NOMO-1 (cell line): ENCODE results near the gene S100A7.
"Not testable (repeated sequence)": the region's sequence is repeated elsewhere in the genome, so short reads cannot be mapped to it uniquely, and the experiment has no call there.

ENCODE experiments used
- DNase-seq, 2 experiments: peaks; one replicate each; lab custom pipeline; 2025; ENCODE audit not compliant: unreplicated experiment in 2 of 2; lab: John Stamatoyannopoulos, UW

The S100A7 gene

GRCh38 chr1:153478047-153478691, 17.7 kb upstream of the S100A7 start:
- DNase-seq: no peak

DNA sequence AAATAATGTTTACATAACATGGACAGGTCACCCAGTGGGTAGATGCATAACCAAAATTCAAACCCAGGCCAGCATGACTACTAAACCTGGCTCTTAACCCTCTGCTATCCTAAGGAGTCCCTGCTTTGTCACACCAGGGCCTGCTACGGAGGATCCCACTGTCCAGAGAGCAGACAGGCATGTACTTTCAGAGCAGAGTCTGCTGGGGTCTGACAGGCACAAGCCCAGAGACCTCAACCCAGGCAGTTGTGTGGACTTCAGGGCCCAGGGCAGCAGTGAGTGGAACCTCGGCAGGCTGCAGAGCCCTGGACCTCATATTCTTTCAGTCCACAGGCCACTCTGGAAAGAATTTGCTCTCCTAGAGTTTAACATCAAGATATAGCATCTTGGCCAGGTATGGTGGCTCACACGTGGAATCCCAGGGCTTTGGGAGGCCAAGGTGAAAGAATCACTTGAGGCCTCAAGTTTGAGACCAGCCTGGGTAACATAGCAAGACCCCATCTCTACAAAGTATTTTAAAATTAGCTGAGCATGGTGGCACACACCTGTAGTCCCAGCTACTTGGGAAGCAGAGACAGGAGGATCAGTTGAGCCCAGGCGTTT, 16.1 kb upstream of the S100A7 start:
- no peak for DNase-seq

- DNase-seq: no peak
These were observed 14.8 kb upstream of the S100A7 start for GRCh38 chr1:153475282-153475681.

DNA sequence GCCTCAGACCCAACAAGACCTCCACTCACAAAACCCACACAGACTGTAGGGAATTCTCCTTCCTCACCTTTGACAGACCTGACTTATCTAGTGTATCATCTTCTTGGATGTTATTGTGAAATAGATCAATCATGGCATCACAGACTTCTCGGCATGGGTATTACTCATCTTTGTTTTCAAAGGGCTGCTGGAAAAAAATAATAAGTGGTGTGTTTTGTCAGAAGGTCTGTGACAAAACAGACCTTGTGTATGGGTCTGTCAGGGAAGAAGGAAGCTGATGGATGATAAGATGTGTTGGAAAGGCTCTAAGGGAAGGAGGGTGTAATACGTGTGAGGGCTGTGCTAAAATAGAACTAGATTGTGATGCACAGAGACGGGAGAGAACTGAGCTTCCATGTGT, 13.9 kb upstream of the S100A7 start:
- DNase-seq: no peak

DNA sequence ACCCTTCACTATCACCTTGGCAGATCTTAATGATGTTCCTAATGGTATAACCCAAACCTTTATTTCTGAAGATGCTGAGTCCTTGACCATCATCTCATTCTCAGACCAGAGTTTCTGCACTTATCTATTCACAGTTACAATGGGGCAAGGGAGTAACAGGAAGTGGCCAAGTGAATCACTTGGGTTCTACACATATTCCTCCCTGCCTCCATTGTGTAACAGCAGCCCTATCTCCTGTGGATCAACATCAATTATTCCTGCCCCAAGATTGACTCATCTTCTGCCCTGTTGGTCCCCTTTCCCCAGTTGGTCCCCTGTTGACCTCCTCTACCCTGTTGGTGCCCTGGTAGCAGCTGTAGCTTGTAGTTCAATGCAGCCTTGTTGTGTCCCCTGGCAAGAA, 10.3 kb upstream of the S100A7 start:
- peak; percentile 29 to 39 for DNase-seq

GRCh38 chr1:153466908-153467307, 6.5 kb upstream of the S100A7 start:
- no peak for DNase-seq

DNA sequence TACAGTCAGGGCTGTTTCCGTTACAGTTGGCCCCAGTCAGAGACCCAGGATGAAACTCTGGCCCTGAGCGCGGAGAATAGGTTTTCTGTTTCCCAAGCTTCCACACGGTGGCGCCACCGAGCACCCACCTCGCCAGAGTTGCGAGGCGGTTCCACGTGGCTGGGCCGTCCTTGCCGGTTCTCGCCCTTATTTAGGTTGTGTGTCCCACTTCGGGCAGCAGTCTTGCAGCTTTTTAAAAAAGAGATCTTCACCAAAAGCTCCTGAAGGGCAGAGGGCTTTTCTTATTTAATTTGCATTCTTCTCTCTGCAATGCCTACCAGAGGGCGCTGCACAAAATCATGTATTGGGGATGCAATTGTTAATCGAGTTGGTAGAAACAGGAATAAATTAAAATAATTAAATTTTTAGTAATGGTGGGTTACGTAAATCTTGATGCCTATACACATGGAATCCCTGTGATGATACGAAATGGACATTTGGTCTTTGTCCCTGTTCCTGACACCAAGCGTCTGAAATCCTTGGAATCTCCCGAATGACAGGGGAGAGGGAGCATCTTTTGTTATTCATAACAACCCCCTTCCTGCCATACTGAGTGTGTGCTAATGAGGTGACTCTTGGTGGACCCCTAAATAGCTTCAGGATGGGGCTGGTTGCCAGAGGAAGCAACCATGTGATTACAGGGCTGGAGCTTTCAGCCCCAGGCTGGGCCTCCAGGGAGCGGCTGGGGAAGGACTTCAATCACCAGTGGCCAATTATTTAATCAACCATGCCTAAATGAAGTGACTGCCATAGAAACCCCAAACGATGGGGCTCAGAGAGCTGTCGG, 5.6 kb upstream of the S100A7 start:
- DNase-seq: peak; percentile 33 to 44

DNA sequence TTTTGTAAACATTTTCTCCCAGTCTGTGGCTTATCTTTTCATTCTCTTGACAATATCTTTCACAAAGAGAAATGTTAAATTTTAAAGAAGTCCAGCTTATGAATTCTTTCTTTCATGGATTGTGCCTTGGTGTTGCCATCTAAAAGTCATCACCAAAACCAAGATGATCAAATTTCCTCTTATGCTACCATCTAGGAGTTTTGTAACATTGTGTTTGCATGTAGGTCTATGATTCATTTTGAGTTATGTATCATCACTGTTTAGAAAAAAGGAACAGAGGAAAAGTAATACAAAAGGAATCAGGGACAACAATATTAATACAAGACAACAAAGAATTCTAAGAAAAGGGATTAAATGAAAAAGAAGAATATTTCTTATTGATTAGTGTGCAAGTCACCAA, 2.3 kb upstream of the S100A7 start:
- not testable (repeated sequence) for DNase-seq

GRCh38 chr1:153459655-153460054, 796 bp downstream of the S100A7 start:
- DNase-seq: no peak

GRCh38 chr1:153456396-153456795, 4.1 kb downstream of the S100A7 start:
- no peak for DNase-seq

- DNase-seq: not testable (repeated sequence)
These were observed 11.6 kb downstream of the S100A7 start for GRCh38 chr1:153448851-153449250.

DNA sequence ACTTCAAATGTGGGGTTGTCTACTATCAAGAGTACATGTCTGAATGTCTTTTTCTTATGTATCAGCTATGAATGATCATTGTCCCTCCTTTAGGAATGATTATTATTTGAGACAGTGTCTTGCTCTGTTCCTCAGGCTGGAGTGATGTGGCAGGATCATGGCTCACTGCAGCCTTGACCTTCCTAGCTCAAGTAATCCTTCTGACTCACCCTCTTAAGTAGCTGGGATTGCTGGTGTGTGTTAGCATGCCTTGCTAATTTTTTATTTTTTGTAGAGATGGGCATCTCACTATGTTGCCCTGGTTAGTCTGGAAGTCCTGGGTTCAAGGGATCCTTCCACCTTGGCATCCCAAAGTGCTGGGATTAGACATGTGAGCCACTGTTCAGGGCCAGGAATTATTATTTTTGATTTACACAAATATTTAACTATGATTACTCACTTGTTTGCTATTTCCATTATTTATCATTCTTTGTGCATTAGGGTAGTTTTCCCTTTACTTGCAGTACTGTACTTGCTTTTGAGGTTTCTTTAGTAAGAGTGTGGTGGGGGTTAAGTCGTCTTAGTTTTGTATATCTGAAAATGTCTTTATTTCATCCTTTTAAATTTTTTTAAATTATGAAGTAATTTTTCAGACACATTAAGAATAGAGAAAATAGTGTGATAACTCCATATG, 12.8 kb downstream of the S100A7 start:
- no peak for DNase-seq

- no peak for DNase-seq
These were observed 16.4 kb downstream of the S100A7 start for GRCh38 chr1:153444078-153444477.

- no peak for DNase-seq
These were observed 17.0 kb downstream of the S100A7 start for GRCh38 chr1:153443486-153443885.

DNA sequence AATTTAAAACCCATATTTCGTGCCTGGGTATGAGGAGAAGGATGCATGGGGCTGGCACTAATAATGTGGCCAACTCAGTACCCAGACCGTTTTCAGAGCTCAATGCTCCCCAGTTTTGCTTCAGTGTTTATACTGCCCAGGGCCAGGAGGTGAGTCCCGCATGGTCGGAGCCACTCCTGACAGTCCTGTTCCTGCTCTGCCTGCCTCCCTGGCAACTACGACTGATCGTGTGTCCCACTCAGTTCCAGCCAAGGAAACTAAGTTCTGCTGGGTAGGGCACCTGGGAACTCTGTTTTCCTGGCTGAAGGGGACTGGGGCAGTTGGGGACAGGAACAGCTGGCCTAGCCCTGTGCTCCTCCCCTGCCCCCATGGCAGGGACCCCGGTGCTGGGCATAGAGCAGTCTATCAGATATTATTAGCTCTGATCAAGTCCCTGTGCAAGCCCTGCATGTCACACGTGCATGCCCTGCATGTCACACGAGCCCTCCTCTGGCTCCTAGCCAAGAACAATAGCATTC, 19.2 kb downstream of the S100A7 start:
- no peak for DNase-seq

GRCh38 chr1:153439273-153439672, 21.2 kb downstream of the S100A7 start:
- DNase-seq: no peak

DNA sequence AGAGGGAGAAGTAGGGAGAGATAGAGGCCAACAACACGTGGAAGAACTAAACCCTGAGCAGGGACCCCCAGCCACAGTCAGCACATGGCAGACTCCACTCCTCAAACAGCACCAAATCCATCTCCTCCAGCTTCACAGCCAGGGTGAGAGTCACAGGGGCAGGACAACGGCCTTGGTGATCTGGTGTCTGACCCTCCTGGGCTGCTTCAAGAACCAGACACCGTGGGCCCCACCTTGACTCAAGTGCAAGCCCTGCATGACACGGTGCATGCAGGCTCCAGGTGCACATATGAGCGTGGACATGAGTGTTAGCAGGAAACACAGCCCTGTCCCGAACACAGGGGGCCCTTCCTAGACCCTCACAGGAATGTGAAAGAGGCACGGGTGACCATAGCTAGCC, 21.9 kb downstream of the S100A7 start:
- DNase-seq: no peak

DNA sequence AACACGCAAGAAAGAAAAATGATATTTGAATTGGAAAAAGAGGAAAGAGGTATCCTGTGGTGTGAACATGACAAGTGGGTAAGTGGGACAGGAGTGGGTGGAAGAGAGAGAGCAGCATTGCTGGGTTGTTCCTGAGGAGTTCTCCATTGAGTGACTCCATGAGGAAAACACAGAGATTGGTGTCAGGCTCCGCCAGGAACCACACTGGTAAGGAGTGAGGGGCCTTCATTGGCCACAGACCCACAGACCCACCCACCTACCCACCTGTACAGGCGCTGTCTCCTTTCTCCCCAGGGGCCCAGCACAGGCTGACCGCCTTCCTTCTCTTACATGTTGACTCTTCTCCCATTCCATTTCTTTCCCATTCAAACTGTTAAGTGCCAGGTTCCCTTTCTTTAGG, 23.2 kb downstream of the S100A7 start:
- no peak for DNase-seq

GRCh38 chr1:153434746-153435455, 25.6 kb downstream of the S100A7 start:
- DNase-seq: no peak

DNA sequence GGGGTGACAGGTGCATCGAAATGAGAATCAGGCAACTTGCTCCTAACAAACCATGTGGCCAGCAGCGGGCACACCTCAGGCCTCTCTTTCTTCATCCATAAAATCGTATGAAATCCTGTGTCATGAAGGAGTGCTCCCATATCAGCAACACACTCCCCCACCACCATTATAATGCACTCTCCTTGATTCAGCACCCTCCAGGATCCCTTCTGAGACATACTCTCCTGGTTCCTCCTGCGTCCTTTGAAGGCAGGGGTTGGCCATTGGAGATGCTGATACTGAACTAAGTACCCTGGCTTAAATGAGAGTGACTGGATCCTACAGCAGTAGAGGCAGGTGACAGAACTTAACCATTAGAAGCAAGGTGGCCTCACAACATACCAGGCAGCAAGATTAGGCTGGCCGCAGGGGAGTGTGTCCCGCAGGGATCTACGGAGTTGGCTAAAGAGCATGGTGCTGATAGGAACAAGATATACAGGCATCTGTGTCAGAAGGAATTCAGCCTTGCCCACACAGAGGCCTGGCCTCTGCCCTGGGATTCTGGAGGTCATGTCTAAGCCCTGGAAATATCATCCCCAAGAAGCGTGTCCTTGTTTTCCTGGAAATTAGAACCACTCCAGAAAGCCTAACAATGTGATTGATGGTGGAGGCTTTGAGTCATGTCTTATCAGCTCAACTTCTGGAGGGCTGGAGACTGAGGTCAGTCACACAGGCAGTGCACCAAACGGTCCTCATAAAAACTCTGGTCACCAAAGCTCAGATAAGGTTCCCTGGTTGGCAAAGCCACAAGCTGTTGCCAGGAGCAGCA, 27.4 kb downstream of the S100A7 start:
- DNase-seq: no peak
